ENCODE measurements around the gene ACAD11. TPM values are rescaled to one million over a fixed set of nuclear protein-coding genes. Genes with fewer than 3 reads are reported as not detected.
"Not testable (repeated sequence)": the region's sequence is repeated elsewhere in the genome, so short reads cannot be mapped to it uniquely, and the experiment has no call there.

ACAD11 gene
- polyA plus RNA-seq, 1 donor: 58.7 TPM

DNA sequence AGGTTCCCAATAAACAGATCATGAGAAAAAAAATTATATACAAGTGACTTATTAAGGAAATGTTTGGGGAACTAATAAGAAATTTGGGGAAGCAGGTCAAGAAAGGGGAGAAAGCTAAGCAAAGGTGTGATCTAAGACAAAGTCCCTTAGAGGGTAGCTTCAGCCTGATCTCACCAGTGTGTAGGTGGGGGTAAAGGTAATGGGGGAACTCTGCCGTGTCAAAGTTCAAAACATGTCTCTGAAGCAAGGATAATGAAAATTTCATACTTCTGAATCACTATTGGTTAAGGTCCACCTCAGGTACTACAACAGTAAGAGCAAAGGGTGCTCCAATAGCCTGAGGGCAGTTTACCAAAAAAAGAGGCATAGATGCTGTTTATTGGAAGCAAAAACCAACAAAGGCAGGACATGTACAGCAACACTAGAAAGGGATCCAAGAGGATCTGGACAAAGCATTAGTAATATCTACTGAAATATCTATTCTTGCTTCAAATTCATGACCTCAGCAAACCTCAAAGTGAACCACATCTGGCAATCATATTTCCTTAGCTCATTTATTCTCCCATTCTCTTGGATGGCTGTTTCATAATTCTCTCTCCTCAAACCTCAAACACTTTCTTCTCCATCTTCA is 6.9 kb downstream of the ACAD11 start:
- DNase-seq: no peak

DNA sequence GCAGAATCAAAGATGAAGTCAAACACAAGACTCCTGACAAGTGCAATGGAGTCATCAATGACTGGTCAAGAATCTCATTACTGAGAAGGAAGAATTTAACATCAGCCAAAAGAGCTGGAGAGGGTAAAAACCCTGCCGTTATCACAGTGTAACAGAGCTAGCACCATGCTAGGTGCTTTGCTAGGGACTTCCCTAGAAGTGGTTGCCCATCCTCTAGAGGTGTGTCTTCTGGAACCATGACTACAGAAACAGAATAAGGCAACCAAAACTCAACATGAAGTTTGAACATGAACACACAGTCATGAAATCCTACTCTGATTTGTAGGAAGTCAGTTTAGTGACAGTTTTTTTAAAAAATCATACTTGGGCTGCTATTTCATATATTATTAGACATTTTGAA is 9.5 kb downstream of the ACAD11 start:
- no peak for DNase-seq

DNA sequence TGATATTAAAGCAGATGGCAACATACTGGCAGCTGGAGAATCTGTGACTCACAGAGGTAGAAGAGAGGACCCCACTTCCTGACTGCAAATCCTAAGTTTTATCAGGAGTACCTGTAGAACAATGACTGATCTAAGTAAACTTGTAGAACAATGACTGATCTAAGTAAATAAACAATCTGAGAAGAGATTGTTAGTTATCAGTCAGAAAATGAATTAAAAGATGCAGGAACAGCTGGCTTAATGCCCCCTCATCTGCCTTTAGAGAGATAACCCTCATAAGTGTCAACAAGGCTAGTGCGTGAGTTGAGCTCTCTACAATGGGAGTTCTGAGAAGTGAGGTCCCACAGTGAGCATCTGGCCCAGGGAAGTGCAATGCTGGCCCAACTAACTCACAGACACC is 14.6 kb downstream of the ACAD11 start:
- no peak for DNase-seq

DNA sequence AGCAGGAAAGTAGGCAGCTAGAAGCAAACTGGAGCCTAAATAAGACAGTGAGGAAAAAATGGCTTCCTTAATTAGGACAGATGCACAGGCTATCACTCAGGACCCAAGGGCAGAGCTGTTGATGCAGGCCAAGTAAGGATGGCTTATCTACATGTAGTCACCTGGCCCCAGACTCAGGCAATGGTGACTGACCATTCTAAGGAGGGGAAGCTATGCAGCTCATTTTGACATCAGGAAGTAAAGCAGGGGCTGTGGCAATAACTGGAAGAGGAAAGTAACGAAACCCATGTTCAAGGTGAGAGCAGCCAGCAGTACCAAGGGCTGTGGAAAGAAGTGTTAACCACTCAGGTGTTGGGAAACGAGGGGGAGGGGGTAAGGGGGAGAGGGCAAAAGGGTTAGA is 16.2 kb downstream of the ACAD11 start:
- DNase-seq: no peak

DNA sequence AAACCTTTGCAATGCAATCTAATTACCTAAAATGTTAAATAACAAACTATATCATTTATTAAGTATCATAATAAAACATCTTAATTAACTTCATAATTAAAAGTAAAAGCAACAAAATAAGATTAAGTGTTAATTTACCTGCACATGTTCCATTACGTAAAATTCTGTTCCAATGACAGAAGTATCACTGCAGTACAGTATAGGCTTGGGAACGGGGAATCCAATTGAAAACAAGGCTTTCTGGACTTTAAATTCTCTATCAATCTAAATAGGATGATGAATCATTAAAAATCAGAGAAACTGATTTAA is 17.1 kb downstream of the ACAD11 start:
- DNase-seq: no peak

DNA sequence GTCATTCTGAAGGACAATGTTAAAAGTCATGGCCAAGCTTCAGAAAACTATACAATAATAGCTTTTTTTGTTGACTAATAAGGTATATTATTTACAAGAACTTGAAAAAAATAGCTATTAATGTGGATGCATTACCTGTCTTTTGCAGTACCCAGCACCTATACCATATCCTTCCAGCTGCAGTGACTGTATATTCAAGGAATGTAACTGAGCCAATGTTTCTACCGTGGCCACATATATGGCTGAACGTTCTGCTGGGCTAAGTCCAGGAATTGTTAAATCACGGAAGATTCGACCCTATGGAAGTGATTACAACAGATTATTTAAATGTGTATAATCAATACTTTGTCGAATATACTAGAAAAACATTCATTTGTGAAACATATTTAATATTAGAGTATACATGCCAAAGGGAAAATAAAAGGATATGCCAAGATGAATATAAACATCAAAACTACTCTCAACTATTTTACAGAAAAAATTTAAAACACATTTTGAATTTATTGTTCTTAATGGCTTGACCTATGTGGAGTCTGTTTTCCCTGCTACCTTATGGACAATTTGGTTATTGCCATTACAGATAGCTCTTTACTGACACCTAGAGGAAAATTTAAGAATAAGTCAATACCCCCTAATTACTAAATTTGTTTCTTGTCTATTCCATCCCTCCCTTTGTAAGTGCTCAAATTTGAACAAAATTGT is 17.6 kb downstream of the ACAD11 start:
- DNase-seq: peak; percentile 31

DNA sequence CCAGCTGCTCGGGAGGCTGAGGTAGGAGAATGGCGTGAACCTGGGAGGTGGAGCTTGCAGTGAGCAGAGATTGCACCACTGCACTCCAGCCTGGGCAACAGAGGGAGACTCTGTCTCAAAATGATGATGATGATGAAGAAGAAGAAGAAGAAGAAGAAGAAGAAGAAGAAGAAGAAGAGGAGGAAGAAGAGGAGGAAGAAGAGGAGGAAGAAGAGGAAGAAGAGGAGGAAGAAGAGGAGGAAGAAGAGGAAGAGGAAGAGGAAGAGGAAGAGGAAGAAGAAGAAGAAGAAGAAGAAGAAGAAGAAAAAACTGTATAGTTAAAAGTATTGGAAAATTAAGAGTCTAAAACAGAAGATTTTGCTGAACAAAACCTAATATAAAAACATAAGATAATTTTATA is 18.2 kb downstream of the ACAD11 start:
- not testable (repeated sequence) for DNase-seq

DNA sequence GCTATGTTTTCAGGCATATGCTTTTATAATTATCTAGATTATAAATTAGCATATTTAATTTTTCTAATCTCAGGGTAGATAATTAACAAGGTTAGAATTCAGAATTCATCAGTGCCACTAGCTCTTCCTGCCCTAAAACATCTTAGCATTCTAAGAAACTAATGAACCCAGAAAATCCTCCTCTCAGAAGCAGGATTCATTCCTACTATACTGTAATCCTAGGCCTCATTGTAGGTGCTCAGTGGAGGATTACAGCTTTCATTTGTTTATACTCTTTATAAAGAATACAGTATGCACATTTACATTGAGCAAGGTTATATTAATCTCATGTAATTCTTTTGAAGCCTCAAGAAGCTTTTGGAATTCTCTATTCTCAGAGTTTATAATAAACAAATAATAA is 20.9 kb downstream of the ACAD11 start:
- no peak for DNase-seq

DNA sequence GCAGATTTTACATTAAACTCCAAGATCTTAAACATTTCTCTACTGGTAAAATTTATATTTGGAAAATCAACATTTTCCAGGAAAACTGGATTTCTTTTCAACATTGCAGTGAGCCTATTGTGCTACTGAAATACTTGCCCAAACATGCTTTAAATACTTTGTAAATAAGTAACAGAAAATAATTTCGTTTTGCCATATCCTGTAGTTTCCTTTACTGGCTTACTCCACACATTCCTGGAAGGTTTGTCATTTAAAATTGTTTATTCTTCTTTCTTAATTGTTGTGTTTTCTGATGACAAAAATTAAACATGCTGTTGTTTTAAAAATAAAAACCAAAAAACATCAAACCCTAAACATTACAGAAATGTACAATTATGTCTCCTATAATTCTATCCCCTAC is 22.0 kb downstream of the ACAD11 start:
- DNase-seq: no peak

DNA sequence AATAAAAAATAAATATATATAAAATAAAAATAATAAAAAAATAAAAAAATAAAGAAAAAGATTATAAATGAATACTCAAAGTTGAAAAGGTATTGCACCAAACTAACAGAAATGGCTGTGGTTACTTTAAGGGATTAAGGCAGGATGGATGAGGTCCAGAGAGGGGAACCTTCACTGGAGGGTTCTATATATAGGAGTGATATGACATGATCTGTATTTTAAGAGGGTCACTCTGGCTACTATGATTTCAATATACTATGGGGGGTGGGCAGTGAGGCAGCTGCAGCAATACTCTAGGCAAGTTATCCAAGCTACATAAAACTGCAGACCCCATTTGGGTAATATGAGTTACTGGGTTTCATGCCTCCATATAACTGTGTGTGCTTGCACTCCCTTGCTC is 24.6 kb downstream of the ACAD11 start:
- no peak for DNase-seq

DNA sequence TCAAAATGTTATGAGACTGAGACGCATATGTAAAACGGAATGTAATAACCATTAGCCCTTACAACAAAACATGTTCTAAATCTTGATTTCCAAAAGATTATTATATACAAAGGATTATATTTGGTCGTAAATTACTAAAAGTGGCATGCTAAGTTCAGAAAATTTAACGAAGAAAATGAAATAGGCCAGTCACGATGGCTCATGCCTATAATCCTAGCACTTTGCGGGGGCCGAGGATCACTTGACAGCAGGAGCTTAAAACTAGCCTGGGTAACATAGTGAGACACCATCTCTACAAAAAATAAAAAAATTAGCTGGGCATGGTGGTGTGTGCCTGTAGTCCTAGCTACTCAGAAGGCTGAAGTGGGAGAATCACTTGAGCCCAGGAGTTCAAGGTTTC is 29.0 kb downstream of the ACAD11 start:
- no peak for DNase-seq

DNA sequence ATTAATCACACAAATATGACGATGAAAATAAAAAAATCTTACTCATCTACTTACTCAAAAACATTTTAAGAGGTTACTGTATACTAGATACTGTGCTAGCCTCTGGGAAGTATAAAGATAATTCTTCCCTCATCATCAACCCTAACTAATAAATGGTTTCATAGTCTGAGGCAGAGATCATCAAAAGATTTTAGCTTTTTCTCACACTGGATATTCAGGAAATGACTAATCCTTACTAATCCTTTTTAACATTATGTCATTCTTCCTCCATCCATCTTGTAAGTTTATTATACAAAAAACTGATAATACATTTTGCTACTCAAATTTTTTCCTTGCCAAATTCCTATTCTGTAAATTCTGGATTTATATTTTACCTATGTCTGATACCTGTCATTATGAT is 29.7 kb downstream of the ACAD11 start:
- no peak for DNase-seq

DNA sequence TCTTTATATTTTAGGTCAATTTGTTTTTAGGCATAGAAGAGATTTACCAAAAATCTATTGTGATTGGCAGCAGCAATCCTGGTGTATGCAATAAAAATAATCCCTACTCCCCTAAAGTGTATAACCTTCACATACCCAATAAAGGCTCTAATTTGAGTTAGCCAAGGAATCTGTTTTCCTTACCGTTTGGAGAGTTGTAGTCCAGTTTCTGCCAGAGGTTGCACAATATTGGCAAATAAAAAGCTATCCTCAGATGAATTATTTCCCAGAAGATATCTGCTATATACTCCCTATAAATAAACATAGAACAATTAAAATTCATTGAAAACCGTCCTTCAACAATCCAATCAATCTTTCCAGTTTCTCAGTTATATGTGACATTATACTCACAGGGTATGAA is 31.5 kb downstream of the ACAD11 start:
- DNase-seq: no peak

DNA sequence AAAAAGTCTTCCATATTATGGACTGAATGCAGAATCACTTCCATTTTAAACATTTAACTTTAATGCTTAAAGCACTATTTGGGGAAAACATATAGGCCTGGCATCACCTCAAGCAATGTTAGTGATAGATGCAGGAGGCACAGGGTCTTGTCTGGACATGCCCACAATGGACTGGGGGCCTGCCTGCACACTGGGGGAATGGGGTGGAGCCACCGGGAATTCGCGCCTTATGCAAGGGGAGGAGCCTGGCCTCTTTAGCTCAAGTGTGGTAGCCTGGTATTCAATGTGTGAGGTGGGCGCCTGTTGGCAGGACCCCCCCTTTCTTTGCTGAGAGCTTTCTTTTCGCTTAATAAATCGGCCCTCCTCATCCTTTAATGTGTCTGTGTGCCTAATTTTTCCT is 32.7 kb downstream of the ACAD11 start:
- no peak for DNase-seq

DNA sequence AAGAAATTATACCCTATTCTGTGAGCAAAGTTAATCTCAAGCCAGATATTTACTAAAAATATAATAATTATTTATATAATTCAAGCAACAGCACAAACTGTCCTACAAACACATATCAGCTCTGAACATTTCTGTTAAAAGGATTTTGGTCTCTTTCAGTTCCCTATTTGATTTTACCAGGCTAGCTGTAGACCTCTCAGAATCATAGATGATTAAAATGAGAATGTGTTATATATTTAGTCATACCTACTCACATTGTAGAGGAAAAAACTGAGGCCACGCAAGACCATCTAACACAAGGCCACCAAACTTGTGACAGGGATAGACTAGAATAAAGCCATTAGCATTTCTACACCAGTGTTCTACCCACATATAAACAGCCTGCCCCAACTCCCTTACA is 34.0 kb downstream of the ACAD11 start:
- no peak for DNase-seq

DNA sequence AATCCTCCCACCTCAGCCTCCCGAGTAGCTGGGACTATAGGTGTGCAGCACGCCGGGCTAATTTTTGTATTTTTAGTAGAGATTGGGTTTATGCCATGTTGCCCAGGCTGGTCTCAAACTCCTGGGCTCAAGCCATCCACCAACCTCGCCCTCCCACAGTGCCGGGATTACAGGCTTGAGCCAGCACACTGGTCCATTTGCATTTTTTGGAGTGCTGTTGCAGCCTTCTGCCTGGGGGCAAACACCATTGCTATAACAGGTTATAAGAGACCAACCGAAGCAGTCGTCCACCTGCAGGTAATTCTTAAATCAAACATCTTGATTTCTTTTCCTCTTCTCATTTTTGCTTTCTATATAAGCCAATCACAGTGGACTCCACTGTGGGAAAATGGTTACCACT is 34.8 kb downstream of the ACAD11 start:
- no peak for DNase-seq

DNA sequence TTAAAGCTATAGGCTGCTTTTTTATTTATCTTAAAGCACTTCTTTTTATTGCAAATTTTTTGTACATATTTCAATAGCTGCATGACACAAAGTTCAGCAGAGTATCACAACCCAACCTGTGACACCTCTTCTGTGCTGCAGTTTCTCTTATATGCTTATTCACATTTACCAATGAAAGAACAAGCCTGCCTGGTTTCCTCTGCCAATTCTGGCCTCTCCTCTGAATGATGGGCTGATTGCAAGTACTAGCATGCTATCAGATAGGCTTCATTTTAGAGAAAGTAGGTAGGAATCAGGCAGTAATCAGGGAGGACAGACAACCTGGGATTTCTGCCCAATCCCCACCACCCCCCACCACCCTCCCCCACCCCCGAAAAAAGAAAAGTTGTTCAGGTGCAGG is 36.0 kb downstream of the ACAD11 start:
- DNase-seq: no peak

DNA sequence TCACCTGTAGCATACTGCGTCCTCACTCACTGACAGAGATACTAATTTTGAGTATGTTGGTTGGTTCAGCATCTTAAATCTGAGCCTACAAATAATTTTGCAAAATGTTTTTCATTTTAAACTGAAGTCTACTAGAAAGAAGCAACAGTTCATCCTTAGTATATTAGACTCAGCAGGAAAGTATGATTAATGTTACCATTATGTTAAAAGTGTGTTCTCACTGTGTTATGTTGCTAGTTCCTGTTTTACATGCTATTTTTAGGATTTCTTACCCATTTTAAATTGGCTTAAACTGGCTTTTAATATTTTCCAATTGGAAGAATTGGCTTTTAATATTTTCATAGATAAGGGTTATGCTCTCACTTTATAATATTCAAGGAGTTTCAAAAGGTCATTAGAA is 36.8 kb downstream of the ACAD11 start:
- no peak for DNase-seq

DNA sequence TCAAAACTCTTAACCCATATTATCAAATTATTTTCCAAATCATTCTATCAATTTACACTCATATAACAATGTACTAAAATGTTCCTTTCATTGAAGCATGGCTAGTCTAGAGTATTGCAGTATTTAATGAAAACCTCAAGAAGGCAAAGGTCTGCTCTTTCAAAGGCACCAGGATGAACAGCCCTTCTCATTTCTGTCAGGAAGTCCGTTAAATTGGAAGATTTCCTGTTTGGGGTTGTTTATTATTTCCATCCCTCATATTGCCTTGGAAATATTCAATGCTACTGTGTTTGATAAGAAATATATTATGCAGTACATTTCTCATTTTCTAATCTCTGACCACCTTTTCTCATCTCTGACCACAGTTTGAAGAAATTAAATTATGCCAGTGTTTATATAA is 37.5 kb downstream of the ACAD11 start:
- no peak for DNase-seq

DNA sequence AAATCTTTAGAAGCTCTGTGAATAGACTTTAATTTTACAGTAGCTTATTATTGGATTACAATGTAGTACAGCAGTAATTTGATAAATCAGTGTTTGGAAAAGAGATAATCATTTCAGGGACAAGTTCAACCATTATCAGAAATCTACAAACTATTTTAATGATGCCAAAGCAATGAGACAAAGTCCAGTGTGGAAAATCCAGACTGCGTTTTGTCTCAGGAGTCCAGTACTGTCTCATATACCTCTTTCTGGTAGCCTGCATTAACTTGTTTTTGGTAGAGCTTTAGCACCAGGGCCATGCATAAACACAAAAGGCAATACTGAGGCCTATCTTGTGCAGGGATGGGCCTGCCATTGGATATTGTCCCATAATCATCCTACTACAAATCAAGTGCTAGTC is 42.8 kb downstream of the ACAD11 start:
- DNase-seq: no peak

DNA sequence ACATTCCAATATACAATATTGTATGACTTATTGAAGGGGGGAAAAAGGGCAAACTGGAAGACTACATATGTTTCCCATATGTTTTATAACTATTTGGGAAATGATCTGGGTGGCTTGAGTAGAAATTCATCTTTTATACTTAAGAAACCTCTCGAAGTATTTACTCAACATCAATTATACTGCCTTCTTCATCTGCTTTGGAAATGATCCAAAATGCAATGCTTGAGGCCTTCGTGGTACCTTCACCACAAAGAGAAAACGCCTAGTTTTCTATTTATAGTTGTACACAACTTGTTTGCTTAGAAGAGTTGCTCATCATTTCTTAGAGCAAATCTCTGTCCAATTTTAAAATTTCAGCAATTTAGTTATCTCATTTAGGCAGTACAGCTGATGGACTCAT is 43.7 kb downstream of the ACAD11 start:
- DNase-seq: no peak

DNA sequence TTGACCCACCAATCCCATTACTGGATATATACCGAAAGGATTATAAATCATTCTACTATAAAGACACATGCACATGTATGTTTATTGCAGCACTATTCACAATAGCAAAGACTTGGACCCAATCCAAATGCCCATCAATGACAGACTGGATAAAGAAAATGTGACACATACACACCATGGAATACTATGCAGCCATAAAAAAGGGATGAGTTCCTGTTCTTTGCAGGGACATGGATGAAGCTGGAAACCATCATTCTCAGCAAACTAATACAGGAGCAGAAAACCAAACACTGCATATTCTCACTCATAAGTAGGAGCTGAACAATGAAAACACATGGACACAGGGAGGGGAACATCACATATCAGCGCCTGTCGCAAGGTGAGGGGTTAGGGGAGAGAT is 44.3 kb downstream of the ACAD11 start:
- not testable (repeated sequence) for DNase-seq

DNA sequence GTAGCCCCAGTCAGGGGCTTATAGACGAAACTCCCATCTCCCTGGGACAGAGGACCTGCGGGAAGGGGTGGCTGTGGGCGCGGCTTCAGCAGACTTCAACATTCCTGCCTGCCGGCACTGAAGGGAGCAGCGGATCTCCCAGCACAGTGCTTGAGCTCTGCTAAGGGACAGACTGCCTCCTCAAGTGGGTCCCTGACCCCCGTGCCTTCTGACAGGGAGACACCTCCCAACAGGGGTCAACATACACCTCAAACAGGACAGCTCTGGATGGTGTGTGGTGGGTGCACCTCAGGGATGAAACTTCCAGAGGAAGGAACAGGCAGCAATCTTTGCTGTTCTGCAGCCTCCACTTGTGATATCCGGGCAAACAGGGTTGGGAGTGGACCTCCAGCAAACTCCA is 53.0 kb downstream of the ACAD11 start:
- not testable (repeated sequence) for DNase-seq

DNA sequence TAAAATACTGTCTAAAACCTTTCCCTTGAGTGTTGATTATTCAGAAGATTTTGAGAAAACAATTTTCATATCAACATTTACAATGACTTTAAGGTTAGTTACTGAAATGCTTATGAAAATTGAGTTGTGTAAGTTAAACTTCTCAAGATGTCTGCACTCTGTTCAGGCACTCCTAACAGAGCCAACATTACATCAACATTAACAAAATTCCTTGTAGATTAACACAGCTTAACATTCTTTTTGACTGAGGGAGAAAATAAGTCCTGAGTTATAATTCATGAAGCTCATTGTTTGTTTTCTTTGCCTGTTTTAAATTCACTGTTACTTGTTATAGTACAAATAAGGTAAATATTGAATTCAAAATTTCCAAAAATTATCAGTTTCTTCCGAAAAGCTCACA is 53.5 kb downstream of the ACAD11 start:
- DNase-seq: no peak

DNA sequence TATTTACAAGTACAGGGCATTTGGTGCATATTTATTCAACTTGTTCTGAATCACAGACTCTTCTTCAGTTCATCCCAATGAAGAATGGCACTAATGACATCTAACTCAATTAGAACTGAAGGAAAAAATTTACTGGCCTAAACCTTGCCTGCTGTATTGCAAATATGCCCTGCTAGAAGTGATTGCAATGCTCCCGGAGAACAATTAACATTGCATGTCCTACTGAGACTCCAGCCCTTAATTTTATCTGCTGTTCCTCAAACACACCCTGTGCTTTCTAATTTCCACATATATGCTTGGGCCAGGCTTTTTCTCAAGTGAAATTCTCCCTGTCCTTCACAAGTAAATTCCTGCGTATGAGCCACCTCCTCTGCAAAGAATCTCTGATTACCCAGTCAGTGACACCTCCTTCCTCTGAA is 54.2 kb downstream of the ACAD11 start:
- DNase-seq: no peak

Data from left kidney (tissue), 2 donors.